HepG2 (cell line): Measurements from ENCODE around the gene ARHGEF40. TPM values are rescaled to one million over a fixed set of nuclear protein-coding genes. Genes with fewer than 3 reads are reported as not detected.

Experiments
- ATM ChIP-seq: fragments of 450-650 bp; IDR thresholded peaks from 2 replicates; pipeline ENCODE4 v1.7.1; 2017; ENCODE audit warnings: mild to moderate bottlenecking, borderline replicate concordance
- CREB3 ChIP-seq: sonication (generic); formaldehyde crosslinking; IDR thresholded peaks from 2 replicates; pipeline ENCODE4 v1.5.0; 2020; ENCODE audit warnings: missing genetic modification reagents
- HNRNPUL1 ChIP-seq: fragments of 200-400 bp; formaldehyde crosslinking; IDR thresholded peaks from 2 replicates; pipeline ENCODE4 v1.6.1; 2017; ENCODE audit warnings: low read depth, mild to moderate bottlenecking, low read length, moderate library complexity
- HOXA5 ChIP-seq: sonication (generic); formaldehyde crosslinking; IDR thresholded peaks from 2 replicates; pipeline ENCODE4 v1.4.0; 2020; ENCODE audit warnings: missing genetic modification reagents
- IRF9 ChIP-seq: sonication (generic); formaldehyde crosslinking; IDR thresholded peaks from 2 replicates; pipeline ENCODE4 v1.8.0; 2022; ENCODE audit warnings: missing genetic modification reagents, mild to moderate bottlenecking, borderline replicate concordance
- KLF12 ChIP-seq: sonication (generic); formaldehyde crosslinking; IDR thresholded peaks from 2 replicates; pipeline ENCODE4 v1.4.0; 2020; ENCODE audit warnings: missing genetic modification reagents, borderline replicate concordance
- MEIS2 ChIP-seq: sonication (generic); formaldehyde crosslinking; IDR thresholded peaks from 2 replicates; pipeline ENCODE4 v1.9.0; 2021; ENCODE audit warnings: mild to moderate bottlenecking, missing genetic modification reagents
- MTA1 ChIP-seq: sonication (generic); formaldehyde crosslinking; IDR thresholded peaks from 2 replicates; pipeline ENCODE4 v1.4.0; 2020; ENCODE audit warnings: missing genetic modification reagents, mild to moderate bottlenecking, borderline replicate concordance
- POLR2G ChIP-seq: fragments of 200-400 bp; formaldehyde crosslinking; IDR thresholded peaks from 2 replicates; pipeline ENCODE4 v1.6.1; 2018; ENCODE audit warnings: mild to moderate bottlenecking, low read depth, low read length, moderate library complexity
- SP5 ChIP-seq: IDR thresholded peaks from 2 replicates; pipeline ENCODE4 v1.6.1; 2016; ENCODE audit warnings: low read depth, borderline replicate concordance
- SRSF4 ChIP-seq: fragments of 200-400 bp; formaldehyde crosslinking; IDR thresholded peaks from one replicate; pipeline ENCODE4 v1.6.1; 2018; ENCODE audit warnings: mild to moderate bottlenecking, low read depth, low read length, moderate library complexity; ENCODE audit not compliant: poor library complexity, severe bottlenecking
- SUZ12 ChIP-seq: fragments of 150-350 bp; IDR thresholded peaks from 2 replicates; pipeline ENCODE4 v1.6.1; 2014; ENCODE audit warnings: low read depth, low read length
- TCF12 ChIP-seq, 2 experiments: fragments of 450-650 bp in 1 of 2; sonication (generic) in 1 of 2; formaldehyde crosslinking in 1 of 2; IDR thresholded peaks; 2 replicates each; pipeline versions ENCODE4 v1.6.1 to v1.8.0; 2017 to 2022; ENCODE audit warnings: antibody characterized with exemption in 1 of 2, mild to moderate bottlenecking in 1 of 2, missing genetic modification reagents in 1 of 2, moderate library complexity in 1 of 2
- THAP11 ChIP-seq: IDR thresholded peaks from 2 replicates; pipeline ENCODE4 v1.6.1; 2016; ENCODE audit warnings: missing biosample characterization, missing genetic modification reagents
- TRAFD1 ChIP-seq: sonication (generic); formaldehyde crosslinking; IDR thresholded peaks from 2 replicates; pipeline ENCODE4 v1.5.1; 2020; ENCODE audit warnings: missing genetic modification reagents, mild to moderate bottlenecking, borderline replicate concordance
- TSC22D2 ChIP-seq: sonication (generic); formaldehyde crosslinking; IDR thresholded peaks from 2 replicates; pipeline ENCODE4 v1.5.1; 2020; ENCODE audit warnings: missing genetic modification reagents, mild to moderate bottlenecking, borderline replicate concordance
- ZKSCAN1 ChIP-seq: fragments of 150-350 bp; IDR thresholded peaks from 2 replicates; pipeline ENCODE4 v1.6.1; 2014; ENCODE audit warnings: low read length
- ZNF326 ChIP-seq: sonication (generic); formaldehyde crosslinking; IDR thresholded peaks from 2 replicates; pipeline ENCODE4 v1.4.0; 2020; ENCODE audit warnings: missing genetic modification reagents, borderline replicate concordance
- ZNF331 ChIP-seq: sonication (generic); formaldehyde crosslinking; IDR thresholded peaks from 2 replicates; pipeline ENCODE4 v1.4.0; 2020; ENCODE audit warnings: missing genetic modification reagents
- ZNF333 ChIP-seq: sonication (generic); formaldehyde crosslinking; IDR thresholded peaks from 2 replicates; pipeline ENCODE4 v1.4.0; 2020; ENCODE audit warnings: mild to moderate bottlenecking, missing genetic modification reagents, borderline replicate concordance
- ZNF367 ChIP-seq: sonication (generic); formaldehyde crosslinking; IDR thresholded peaks from 2 replicates; pipeline ENCODE4 v1.4.0; 2020; ENCODE audit warnings: missing genetic modification reagents, borderline replicate concordance
- ZNF546 ChIP-seq: sonication (generic); formaldehyde crosslinking; conservative IDR thresholded peaks from 2 replicates; pipeline ENCODE4 v1.8.1; 2023; ENCODE audit warnings: mild to moderate bottlenecking, missing genetic modification reagents
- ZNF589 ChIP-seq: sonication (generic); formaldehyde crosslinking; conservative IDR thresholded peaks from 2 replicates; pipeline ENCODE4 v1.8.0; 2022; ENCODE audit warnings: mild to moderate bottlenecking, moderate library complexity, missing genetic modification reagents
- ZNF614 ChIP-seq: IDR thresholded peaks from 2 replicates; pipeline ENCODE4 v1.6.1; 2018; ENCODE audit warnings: missing biosample characterization, missing genetic modification reagents, inconsistent platforms, borderline replicate concordance
- ZNF737 ChIP-seq: sonication (generic); formaldehyde crosslinking; IDR thresholded peaks from 2 replicates; pipeline ENCODE4 v1.5.0; 2020; ENCODE audit warnings: missing genetic modification reagents, mild to moderate bottlenecking, borderline replicate concordance
- ZNF883 ChIP-seq: sonication (generic); formaldehyde crosslinking; IDR thresholded peaks from 2 replicates; pipeline ENCODE4 v1.5.1; 2020; ENCODE audit warnings: mild to moderate bottlenecking, missing genetic modification reagents; ENCODE audit errors: not compliant biosample characterization
- ZSCAN29 ChIP-seq: sonication (generic); formaldehyde crosslinking; conservative IDR thresholded peaks from 2 replicates; pipeline ENCODE4 v1.4.0; 2020; ENCODE audit warnings: mild to moderate bottlenecking, missing genetic modification reagents
- polyA plus RNA-seq, 8 experiments: library from polyadenylated mRNA; depleted of rRNA in 3 of 8; stranded (reverse) in 7 of 8; unstranded in 1 of 8; fragments of >200 nt; fragmentation: Illumina TruSeq in 4 of 8; extraction: Trizol in 4 of 8; gene quantifications; 2 replicates each; pipeline versions ENCODE4 v1.2.1 to v1.2.3, GENCODE V29; 2011 to 2016; ENCODE audit warnings: low read depth in 4 of 8, missing spikeins in 1 of 8, mixed read lengths in 1 of 8; ENCODE audit not compliant: insufficient read depth in 1 of 8
- total RNA-seq, 5 experiments: library from RNA; depleted of rRNA; stranded (reverse); fragments of >200 nt; fragmentation: Illumina TruSeq; extraction: Trizol; gene quantifications; 2 replicates each; pipeline ENCODE4 v1.2.3, GENCODE V29; 2016; ENCODE audit warnings: low read depth in 1 of 5

Gene ARHGEF40
- total and polyA plus RNA-seq, 2 of the 13 experiments (the other 11 are each of a cell fraction or from before 2014, with no cell fraction given) = 28.1 to 78.1 TPM

- TF ChIP-seq ZNF614 (CRISPR knock-in tag) (peak; percentile 87), ZNF737 (no peak), KLF12 (no peak), THAP11 (CRISPR knock-in tag) (peak; percentile 83), HOXA5 (CRISPR knock-in tag) (peak; percentile 82), ZKSCAN1 (no peak), ZNF883 (CRISPR knock-in tag) (no peak), ZNF589 (peak; percentile 77; the same call in 1 of the 2 replicates), CREB3 (CRISPR knock-in tag) (no peak), ATM (no peak), TRAFD1 (CRISPR knock-in tag) (no peak), MEIS2 (CRISPR knock-in tag) (peak; percentile 98), POLR2G (peak; percentile 50), SUZ12 (no peak), HNRNPUL1 (no peak), ZNF333 (CRISPR knock-in tag) (no peak), IRF9 (0 out of 2 replicates have a peak, but pooled peaks have one; percentile 33), ZNF546 (CRISPR knock-in tag) (no peak), SRSF4 (no peak), TCF12 (IDR thresholded peaks at IDR 0.05) (no peak), TCF12 (CRISPR knock-in tag; IDR thresholded peaks at IDR 0.05) (peak; percentile 97), ZSCAN29 (CRISPR knock-in tag) (0 out of 2 replicates have a peak, but pooled peaks have one; percentile 63), SP5 (peak; percentile 86), TSC22D2 (CRISPR knock-in tag) (0 out of 2 replicates have a peak, but pooled peaks have one; percentile 54), MTA1 (CRISPR knock-in tag) (0 out of 2 replicates have a peak, but pooled peaks have one; percentile 41), ZNF367 (CRISPR knock-in tag) (no peak), ZNF331 (CRISPR knock-in tag) (peak; percentile 77), ZNF326 (no peak)
Measured at GRCh38 chr14:21054123-21054767, 15.9 kb upstream of the ARHGEF40 start (continued).
